Measurements from ENCODE around the gene GREB1L.
A peak's percentile ranks its signal among the peaks of the same experiment; 100 is the strongest.

Gene GREB1L

GRCh38 chr18:21486905-21487437 is 244.9 kb downstream of the GREB1L start:
- no peak for DNase-seq (ENCODE audit: low spot score)

GRCh38 chr18:21489119-21489750 is 247.2 kb downstream of the GREB1L start:
- DNase-seq (ENCODE audit: low spot score), result peak; percentile 58

DNA sequence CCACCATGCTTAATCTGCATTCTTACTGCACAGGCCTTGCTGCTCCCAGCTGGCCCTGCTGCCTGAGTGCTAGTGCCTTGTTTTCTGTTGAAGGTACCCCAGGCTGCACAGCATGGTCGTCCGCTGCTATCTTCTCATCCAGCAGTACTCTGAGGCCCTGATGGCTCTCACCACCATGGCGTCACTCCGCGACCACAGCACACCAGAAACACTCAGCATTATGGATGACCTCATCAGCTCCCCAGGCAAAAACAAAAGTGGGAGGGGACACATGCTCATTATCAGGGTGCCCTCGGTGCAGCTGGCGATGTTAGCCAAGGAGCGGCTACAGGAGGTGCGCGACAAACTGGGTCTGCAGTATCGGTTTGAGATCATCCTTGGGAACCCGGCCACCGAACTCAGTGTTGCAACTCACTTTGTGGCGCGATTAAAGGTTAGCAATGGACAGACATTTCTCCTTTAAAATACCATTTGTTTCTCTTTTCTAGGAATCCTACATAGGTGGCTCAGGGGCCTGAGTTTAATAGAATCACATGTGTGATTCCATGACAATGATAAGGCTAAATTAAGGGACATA is 248.0 kb downstream of the GREB1L start:
- DNase-seq (ENCODE audit: low spot score), result no peak

GRCh38 chr18:21490748-21491147 is 248.7 kb downstream of the GREB1L start:
- DNase-seq (ENCODE audit: low spot score), result no peak

- no peak for DNase-seq (ENCODE audit: low spot score)
These were observed 254.3 kb downstream of the GREB1L start for GRCh38 chr18:21496277-21496835.

GRCh38 chr18:21499997-21500396 is 258.0 kb downstream of the GREB1L start:
- no peak for DNase-seq (ENCODE audit: low spot score)

GRCh38 chr18:21502661-21503060 is 260.6 kb downstream of the GREB1L start:
- no peak for DNase-seq (ENCODE audit: low spot score)

GRCh38 chr18:21507913-21508701 is 266.1 kb downstream of the GREB1L start:
- DNase-seq (ENCODE audit: low spot score), result no peak

DNA sequence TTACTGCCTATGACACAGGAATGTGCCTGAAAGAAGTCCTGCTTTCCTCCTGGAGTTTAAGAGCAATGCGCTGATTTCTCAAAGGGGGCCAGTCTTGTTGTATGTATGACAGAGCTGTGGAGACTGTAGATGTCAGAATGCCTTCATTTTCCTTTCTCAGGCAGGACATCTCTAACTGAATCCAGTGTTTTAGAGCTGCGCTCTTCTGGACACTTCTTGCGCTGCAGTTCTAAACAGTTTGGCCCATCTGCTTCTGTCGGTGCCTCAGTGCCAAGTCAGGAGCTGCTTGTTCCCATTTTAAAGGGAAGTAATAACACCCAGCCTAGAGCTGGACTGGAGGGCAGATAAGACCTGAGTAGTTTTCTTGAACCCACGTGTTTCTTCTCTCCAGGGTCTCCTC is 267.0 kb downstream of the GREB1L start:
- no peak for DNase-seq (ENCODE audit: low spot score)

DNA sequence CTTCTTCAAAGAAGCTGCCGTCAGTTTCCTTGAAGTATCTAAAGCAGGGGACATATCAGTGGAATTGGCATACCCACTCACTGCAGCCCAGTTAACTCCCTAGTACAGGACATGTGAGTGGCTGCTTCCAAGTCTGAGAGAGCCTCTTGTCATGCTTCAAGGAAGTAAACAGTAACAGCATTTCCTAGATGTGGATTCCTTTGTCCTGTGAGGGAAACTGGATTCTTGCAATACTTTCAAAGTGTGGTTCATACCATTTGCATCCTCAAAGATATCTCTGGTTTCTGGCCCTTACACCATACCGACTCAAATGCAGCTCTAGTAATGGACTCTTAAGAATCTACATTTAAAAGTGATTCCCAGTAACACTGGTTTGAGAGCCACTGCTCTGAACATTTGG is 271.3 kb downstream of the GREB1L start:
- no peak for DNase-seq (ENCODE audit: low spot score)

DNA sequence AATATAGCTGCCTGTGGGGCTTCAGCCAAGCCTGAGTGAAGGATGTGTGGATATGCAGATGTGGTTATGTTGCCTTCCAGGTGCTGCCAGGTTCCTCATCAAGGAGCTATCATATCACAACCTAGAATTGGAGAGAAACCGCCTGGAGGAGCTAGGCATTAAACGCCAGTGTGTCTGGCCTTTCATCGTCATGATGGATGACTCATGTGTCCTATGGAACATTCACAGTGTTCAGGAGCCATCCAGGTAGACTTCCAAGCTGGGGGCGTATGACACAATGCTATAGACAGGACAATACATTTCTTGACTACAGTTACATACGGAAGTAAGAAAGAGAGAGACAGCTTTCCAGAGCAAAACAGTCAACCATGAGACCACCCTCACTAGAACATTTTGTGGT is 271.7 kb downstream of the GREB1L start:
- DNase-seq (ENCODE audit: low spot score), result no peak

DNA sequence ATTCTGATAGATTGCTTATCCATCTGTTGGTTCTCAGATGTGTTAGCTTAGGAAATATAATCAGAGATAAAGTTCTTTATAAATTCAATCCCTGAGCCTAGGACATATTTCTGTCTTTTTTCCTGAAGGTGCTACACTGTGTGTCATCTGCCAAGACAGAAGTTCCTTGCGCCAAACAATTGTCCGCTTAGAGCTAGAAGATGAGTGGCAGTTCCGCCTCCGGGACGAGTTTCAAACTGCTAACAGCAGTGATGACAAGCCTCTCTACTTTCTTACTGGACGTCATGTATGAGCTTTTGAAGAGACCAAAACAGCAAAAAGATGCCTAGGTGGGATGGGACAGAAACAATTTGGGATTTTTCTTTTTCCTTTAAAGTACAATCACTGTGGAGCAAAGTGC is 280.5 kb downstream of the GREB1L start:
- no peak for DNase-seq (ENCODE audit: low spot score)

DNA sequence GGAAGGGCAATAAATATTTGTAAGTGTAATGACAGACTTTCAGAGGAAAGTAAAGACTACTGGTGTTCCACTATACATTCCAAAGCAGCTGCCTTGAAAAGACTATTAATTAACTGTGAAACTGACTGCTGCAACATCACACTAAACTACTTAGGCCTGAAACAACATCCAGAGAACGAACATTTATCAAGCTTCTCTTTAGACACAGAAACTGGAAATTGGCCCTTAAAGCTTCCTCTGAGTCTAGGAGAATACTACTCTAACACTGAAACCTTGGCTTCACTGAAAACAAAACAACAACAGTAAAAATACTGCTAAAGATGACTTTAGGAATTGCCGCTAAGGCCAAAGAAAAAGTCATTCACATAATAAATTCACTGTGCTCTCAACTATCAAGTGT is 283.9 kb downstream of the GREB1L start:
- DNase-seq (ENCODE audit: low spot score), result no peak

DNA sequence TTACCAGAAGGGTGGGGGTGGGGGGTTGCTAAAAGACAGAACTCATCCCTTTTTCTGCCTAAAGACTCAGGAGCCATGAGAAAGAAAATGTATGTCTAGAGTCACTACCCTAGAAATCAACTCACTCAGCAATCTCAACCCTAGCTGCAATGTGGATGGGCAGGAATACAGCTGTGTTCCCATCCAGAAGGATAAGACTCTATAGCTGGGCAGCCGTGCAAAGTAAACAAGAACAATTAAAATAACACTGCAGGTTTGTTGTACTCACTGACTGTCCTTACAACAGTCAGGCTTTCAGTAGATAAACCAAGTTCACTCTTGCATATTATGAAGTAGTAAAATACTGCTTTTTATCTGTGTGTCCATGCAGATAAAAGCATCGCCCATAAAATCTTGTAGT is 284.4 kb downstream of the GREB1L start:
- no peak for DNase-seq (ENCODE audit: low spot score)

DNA sequence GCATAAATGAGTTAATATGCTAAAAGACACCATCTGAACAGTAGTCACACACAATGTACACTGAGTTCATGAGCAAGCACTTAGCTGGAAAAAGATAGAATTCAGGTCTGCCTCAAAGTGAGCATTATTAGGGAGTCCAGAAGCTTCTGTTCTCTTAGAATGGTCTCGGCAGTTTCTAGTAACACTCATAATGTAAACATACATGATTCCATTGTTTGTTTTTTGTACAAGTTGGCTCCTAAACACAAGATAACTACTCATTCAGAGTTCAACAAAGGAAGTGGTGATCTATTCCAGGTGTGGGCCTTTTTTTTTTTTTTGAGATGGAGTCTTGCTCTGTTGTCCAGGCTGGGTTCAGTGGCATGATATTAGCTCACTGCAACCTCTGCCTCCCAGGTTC is 292.3 kb downstream of the GREB1L start:
- no peak for DNase-seq (ENCODE audit: low spot score)

DNA sequence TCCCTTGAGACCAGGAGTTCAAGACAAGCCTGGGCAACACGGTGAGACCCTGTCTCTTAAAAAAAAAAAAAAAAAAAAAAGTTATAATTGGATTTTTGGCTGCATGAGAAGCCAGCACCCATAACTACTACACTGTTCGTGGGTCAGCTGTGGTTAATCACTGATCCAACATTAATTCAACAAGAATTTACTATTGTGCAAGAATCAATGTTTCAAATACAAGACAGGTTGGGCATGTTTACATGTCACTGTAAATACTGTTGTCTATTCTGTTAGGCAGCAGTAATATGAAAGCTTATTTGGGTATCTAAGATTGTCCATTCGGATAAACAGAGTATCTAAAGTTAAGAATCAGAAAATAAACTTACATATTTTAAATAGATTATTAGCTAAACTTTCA is 296.2 kb downstream of the GREB1L start:
- DNase-seq (ENCODE audit: low spot score), result no peak

- DNase-seq (ENCODE audit: low spot score), result no peak
These were observed 304.4 kb downstream of the GREB1L start for GRCh38 chr18:21546423-21546822.

DNA sequence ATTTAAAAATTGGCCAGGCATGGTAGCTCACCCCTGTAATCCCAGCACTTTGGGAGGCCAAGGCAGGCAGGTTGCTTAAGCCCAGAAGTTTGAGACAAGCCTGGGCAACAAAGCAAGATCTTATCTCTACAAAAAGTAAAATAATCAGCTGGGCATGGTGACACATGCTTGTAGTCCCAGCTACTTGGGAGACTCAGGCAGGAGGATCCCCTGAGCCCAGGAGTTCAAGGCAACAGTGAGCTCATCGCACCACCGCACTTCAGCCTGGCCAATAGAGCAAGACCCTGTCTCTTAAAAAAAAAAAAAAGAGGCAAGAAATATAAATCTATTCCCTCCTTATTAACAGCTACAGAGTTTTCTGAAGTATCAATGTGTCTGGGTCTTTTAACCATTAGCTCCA is 306.6 kb downstream of the GREB1L start:
- DNase-seq (ENCODE audit: low spot score), result no peak

DNA sequence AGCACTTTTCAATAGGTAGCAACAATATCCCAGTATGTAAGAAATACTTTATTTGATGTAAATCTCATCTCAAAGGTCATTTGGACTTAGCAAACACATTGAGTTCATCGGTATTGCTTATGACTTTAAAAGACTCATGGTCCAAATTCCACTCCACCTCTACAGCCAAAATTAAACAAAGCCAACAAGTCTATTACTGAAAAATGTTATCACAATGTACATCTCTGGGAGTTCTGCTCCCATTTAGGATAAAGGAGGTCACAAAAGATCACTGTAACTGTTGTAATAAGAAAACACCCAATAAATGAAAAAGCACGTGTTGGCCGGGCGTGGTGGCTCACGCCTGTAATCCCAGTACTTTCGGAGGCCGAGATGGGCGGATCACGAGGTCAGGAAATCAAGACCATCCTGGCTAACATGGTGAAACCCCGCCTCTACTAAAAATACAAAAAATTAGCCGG is 308.5 kb downstream of the GREB1L start:
- DNase-seq (ENCODE audit: low spot score), result no peak

GRCh38 chr18:21557607-21558253 is 315.7 kb downstream of the GREB1L start:
- no peak for DNase-seq (ENCODE audit: low spot score)

DNA sequence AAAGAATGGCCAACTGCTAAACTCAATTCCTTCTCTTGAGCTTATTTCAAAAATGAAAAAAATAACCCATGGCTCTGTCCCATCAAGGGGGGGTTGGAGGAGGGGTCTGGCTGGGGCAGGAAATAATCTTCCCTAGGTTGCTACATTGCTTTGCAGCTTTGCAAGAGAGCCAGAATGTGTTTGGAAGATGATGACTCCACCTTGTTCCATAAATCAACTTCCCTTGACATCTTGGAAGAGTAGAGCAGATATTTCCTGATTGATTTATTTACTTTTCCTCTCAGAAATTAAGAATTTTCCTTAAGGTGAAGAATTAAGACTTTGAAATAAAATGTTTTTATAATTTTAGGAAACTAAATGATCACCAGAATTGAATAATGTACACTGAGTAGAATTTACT is 317.2 kb downstream of the GREB1L start:
- no peak for DNase-seq (ENCODE audit: low spot score)

GRCh38 chr18:21571772-21572171 is 329.7 kb downstream of the GREB1L start:
- DNase-seq (ENCODE audit: low spot score), result no peak

All from activated CD4-positive, alpha-beta T cell treated with anti-CD3 and anti-CD28 coated beads, Interleukin-2, Interleukin-4, amounts not matched to agents 100 ng/mL and 50 ng/mL, durations not matched to agents 16 hours and 8 hours (primary cell).